ENCODE measurements around the gene C1QTNF8.
"Not testable (repeated sequence)": the region's sequence is repeated elsewhere in the genome, so short reads cannot be mapped to it uniquely, and the experiment has no call there.

DNA sequence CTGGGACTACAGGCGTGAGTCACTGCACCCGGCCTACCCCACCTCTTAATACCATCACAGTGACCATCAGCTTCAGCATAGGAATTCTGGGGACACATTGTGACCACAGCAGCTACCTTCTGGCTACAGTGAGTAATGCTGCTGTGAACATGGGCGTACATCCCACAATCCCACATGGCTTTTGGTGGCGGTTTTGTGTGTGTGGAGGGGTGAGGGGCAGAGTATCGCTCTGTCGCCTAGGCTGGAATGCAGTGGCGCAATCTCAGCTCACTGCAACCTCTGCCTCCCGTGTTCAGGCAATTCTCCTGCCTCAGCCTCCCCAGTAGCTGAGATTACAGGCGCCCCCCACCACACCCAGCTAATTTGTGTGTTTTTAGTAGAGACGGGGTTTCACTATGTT, 9.6 kb downstream of the C1QTNF8 start:
- not testable (repeated sequence) for TF ChIP-seq CTCF (IDR thresholded peaks at IDR 0.05; ENCODE audit: low read depth, low read length, missing input control); YY1 (IDR thresholded peaks at IDR 0.05); RAD21 (IDR thresholded peaks at IDR 0.05); EGR1 (IDR thresholded peaks at IDR 0.05; ENCODE audit: low read depth in 2 of 2); HNF4A (conservative IDR thresholded peaks at IDR 0.05); HNF4G (IDR thresholded peaks at IDR 0.05); RXRA (IDR thresholded peaks at IDR 0.05)
- TF ChIP-seq, protein P1, sequence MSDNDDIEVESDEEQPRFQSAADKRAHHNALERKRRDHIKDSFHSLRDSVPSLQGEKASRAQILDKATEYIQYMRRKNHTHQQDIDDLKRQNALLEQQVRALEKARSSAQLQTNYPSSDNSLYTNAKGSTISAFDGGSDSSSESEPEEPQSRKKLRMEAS (IDR thresholded peaks at IDR 0.05), result not testable (repeated sequence)
- TF ChIP-seq, protein P2, sequence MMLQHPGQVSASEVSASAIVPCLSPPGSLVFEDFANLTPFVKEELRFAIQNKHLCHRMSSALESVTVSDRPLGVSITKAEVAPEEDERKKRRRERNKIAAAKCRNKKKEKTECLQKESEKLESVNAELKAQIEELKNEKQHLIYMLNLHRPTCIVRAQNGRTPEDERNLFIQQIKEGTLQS (IDR thresholded peaks at IDR 0.05), result not testable (repeated sequence)
- TF ChIP-seq, protein P3, sequence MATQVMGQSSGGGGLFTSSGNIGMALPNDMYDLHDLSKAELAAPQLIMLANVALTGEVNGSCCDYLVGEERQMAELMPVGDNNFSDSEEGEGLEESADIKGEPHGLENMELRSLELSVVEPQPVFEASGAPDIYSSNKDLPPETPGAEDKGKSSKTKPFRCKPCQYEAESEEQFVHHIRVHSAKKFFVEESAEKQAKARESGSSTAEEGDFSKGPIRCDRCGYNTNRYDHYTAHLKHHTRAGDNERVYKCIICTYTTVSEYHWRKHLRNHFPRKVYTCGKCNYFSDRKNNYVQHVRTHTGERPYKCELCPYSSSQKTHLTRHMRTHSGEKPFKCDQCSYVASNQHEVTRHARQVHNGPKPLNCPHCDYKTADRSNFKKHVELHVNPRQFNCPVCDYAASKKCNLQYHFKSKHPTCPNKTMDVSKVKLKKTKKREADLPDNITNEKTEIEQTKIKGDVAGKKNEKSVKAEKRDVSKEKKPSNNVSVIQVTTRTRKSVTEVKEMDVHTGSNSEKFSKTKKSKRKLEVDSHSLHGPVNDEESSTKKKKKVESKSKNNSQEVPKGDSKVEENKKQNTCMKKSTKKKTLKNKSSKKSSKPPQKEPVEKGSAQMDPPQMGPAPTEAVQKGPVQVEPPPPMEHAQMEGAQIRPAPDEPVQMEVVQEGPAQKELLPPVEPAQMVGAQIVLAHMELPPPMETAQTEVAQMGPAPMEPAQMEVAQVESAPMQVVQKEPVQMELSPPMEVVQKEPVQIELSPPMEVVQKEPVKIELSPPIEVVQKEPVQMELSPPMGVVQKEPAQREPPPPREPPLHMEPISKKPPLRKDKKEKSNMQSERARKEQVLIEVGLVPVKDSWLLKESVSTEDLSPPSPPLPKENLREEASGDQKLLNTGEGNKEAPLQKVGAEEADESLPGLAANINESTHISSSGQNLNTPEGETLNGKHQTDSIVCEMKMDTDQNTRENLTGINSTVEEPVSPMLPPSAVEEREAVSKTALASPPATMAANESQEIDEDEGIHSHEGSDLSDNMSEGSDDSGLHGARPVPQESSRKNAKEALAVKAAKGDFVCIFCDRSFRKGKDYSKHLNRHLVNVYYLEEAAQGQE (IDR thresholded peaks at IDR 0.05), result not testable (repeated sequence)

Measured in liver (tissue), 3 donors.